Activated T-cell treated with anti-CD3 and anti-CD28 coated beads, Interleukin-2, amount 50 U/mL, for 72 hours (primary cell): ENCODE results near the gene PYCR2. TPM values are rescaled to one million over a fixed set of nuclear protein-coding genes. Genes with fewer than 3 reads are reported as not detected.

Experiments
- ATAC-seq, 2 donors: fragments of 150-1000 bp; cut with Tn5 transposase; replicated peaks in 1 of 2; 2 replicates each; pipeline ENCODE4 v1.10.0; 2021; ENCODE audit warnings: moderate library complexity in 2 of 2, mild to moderate bottlenecking in 1 of 2
- DNase-seq, 2 donors: peaks; one replicate each; pipeline ENCODE4 v3.0.0; 2021 to 2022; ENCODE audit warnings: mixed read lengths in 1 of 2
- H3K27ac Mint-ChIP-seq: one replicate; pipeline ENCODE4 v1.8.0; 2022; ENCODE audit warnings: mild to moderate bottlenecking, moderate library complexity, mixed read lengths
- H3K27me3 Mint-ChIP-seq: one replicate; pipeline ENCODE4 v1.8.0; 2022; ENCODE audit warnings: low read depth, mixed read lengths
- H3K36me3 Mint-ChIP-seq, 2 donors: one replicate each; pipeline ENCODE4 v1.8.0; 2022; ENCODE audit warnings: mixed read lengths in 2 of 2, mild to moderate bottlenecking in 1 of 2; ENCODE audit not compliant: insufficient read depth in 2 of 2
- H3K4me1 Mint-ChIP-seq: one replicate; pipeline ENCODE4 v1.8.0; 2022; ENCODE audit warnings: low read depth, mixed read lengths
- H3K4me3 Mint-ChIP-seq, 2 donors: one replicate each; pipeline ENCODE4 v1.8.0; 2022; ENCODE audit warnings: mild to moderate bottlenecking in 2 of 2, mixed read lengths in 2 of 2, moderate library complexity in 2 of 2
- H3K9me3 Mint-ChIP-seq, 2 donors: one replicate each; pipeline ENCODE4 v1.8.0; 2022; ENCODE audit warnings: mixed read lengths in 2 of 2
- total RNA-seq, 2 donors: library from RNA; stranded (reverse); gene quantifications; one replicate each; pipeline ENCODE4 v1.2.3, GENCODE V29; 2022

Gene PYCR2
- total RNA-seq, 2 donors from 2014 or later: 144 to 152 TPM

- no peaks in the 10 kb centered on the region for H3K27me3 Mint-ChIP-seq
- DNase-seq (no peak), ATAC-seq (no peak)
- peaks cover 33% of the 10 kb centered on the region for H3K4me1 Mint-ChIP-seq
- H3K9me3 Mint-ChIP-seq: no peaks in the 10 kb centered on the region
- H3K27ac Mint-ChIP-seq: no peak overlapping the region
- H3K4me3 Mint-ChIP-seq: no peak overlapping the region
- H3K36me3 Mint-ChIP-seq: peaks cover 6 to 9% of the 10 kb centered on the region in 2 donors
These were observed 53.1 kb downstream of the PYCR2 start for GRCh38 chr1:225870911-225871310.

Other genes with a start within 250 kb of the PYCR2 start
- gene SRP9, start 146.4 kb downstream of the PYCR2 start, total RNA-seq: 100 to 1,000 TPM; 217 to 239 TPM
- 1 to 10 TPM; 2.6 to 3.8 TPM for gene EPHX1, start 114.1 kb downstream of the PYCR2 start, total RNA-seq
- 10 to 100 TPM; 44.9 to 49.7 TPM for gene TMEM63A, start 41.9 kb downstream of the PYCR2 start, total RNA-seq
- not detected for gene LEFTY1, start 35.1 kb downstream of the PYCR2 start, total RNA-seq
- gene LEFTY2, start 17.0 kb upstream of the PYCR2 start, total RNA-seq: not detected
- gene SDE2, start 75.1 kb upstream of the PYCR2 start, total RNA-seq: 10 to 100 TPM; 21.5 to 24.0 TPM
- gene H3-3A, start 138.5 kb upstream of the PYCR2 start, total RNA-seq: 100 to 1,000 TPM; 231 to 239 TPM